ENCODE results near the gene STXBP2. TPM values are rescaled to one million over a fixed set of nuclear protein-coding genes. Genes with fewer than 3 reads are reported as not detected.
A peak's percentile ranks its signal among the peaks of the same experiment; 100 is the strongest.

Gene STXBP2
- total and polyA plus RNA-seq, 9 of the 15 experiments (the other 6 are each of a cell fraction or from before 2014, with no cell fraction given) = 2.5 to 163 (median 71.3) TPM

DNA sequence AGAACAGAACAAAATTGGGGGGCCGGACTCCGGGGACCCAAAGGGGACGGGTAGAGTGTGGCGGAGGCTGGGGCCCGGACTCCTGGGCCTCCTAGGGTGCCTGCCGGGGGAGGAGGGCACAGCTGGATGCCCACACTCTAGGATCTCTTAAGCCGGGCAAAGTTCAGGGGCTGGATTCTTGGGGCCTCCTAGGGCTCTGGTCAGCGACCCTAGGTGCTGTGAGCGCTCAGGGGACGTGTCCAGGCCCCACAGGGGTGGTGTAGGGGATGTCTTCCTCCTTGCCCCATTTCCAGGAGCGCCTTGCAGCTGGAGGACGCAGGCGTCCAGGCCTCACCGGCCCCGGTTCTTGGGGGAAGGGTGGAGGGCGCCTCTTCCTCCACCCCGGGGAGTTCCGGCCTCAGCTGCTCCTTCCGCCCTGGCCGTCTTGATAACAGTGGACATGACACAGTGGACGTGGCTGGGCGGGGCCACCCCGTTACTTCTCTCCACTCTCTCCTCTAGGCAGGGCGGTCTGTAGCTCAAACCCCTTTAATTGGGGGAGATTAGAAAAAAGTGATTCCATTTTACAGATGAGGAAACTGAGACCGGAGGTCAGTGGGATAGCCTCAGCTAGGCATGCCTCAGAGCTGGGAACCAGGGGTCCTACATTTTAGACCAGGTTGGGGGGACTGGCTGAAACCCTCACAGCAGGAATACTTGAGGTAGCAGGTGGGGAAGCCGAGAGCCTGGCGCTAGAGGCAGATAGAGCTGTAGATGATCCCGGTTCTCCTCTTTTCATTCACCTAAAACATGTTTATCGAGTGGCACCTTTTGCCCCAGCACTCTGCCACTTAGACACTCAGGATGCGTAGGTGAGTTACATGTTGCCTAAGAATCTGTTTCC, 705 bp downstream of the STXBP2 start (continued):
- TF ChIP-seq, protein P1, sequence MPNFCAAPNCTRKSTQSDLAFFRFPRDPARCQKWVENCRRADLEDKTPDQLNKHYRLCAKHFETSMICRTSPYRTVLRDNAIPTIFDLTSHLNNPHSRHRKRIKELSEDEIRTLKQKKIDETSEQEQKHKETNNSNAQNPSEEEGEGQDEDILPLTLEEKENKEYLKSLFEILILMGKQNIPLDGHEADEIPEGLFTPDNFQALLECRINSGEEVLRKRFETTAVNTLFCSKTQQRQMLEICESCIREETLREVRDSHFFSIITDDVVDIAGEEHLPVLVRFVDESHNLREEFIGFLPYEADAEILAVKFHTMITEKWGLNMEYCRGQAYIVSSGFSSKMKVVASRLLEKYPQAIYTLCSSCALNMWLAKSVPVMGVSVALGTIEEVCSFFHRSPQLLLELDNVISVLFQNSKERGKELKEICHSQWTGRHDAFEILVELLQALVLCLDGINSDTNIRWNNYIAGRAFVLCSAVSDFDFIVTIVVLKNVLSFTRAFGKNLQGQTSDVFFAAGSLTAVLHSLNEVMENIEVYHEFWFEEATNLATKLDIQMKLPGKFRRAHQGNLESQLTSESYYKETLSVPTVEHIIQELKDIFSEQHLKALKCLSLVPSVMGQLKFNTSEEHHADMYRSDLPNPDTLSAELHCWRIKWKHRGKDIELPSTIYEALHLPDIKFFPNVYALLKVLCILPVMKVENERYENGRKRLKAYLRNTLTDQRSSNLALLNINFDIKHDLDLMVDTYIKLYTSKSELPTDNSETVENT (CRISPR knock-in tag; IDR thresholded peaks at IDR 0.05) = no peak
- peak in 1 of 2 experiments; percentile 71; a peak in 2 of 4 replicates for TF ChIP-seq TRIM24 (IDR thresholded peaks at IDR 0.05)
- TF ChIP-seq HDAC1 (IDR thresholded peaks at IDR 0.05) = peak in 1 of 2 experiments; percentile 53; a peak in 1 of 4 replicates
- peak; percentile 6 for TF ChIP-seq NFIC (IDR thresholded peaks at IDR 0.05)
- TF ChIP-seq NFYB (IDR thresholded peaks at IDR 0.05; ENCODE audit: extremely low read depth, insufficient read length) = no peak
- no peak for TF ChIP-seq DDX20 (tag; IDR thresholded peaks at IDR 0.05; ENCODE audit: low read depth)
- TF ChIP-seq ZNF124 (CRISPR knock-in tag; IDR thresholded peaks at IDR 0.05) = no peak
- no peak for TF ChIP-seq SNIP1 (IDR thresholded peaks at IDR 0.05; ENCODE audit: low read depth)
